Cardiac muscle cell (in vitro differentiated cells and primary cell): ENCODE data around the gene HIP1R. TPM values are rescaled to one million over a fixed set of nuclear protein-coding genes. Genes with fewer than 3 reads are reported as not detected.

ENCODE experiments used
- DNase-seq, 2 donors: peaks; one replicate each; pipeline versions ENCODE4 v3.0.0 to v3.0.0-alpha.2; 2010 to 2017; ENCODE audit warnings: low read depth in 1 of 2, low spot score in 1 of 2
- H3K27ac ChIP-seq: fragments of 200-600 bp; sonication (generic); 2 replicates; pipeline ENCODE4 v1.5.1; 2016
- H3K27me3 ChIP-seq: fragments of 200-600 bp; sonication (generic); 2 replicates; pipeline ENCODE4 v1.6.0; 2016; ENCODE audit warnings: control low read depth
- H3K36me3 ChIP-seq: fragments of 200-600 bp; sonication (generic); 2 replicates; pipeline ENCODE4 v1.5.1; 2016; ENCODE audit warnings: control low read depth
- H3K4me1 ChIP-seq: fragments of 200-600 bp; sonication (generic); 2 replicates; pipeline ENCODE4 v1.8.1; 2017; ENCODE audit warnings: low read depth, mild to moderate bottlenecking, mixed run types
- H3K4me3 ChIP-seq: fragments of 200-600 bp; sonication (generic); 2 replicates; pipeline ENCODE4 v1.5.1; 2016; ENCODE audit warnings: mild to moderate bottlenecking
- H3K9me3 ChIP-seq: fragments of 200-600 bp; sonication (generic); 2 replicates; pipeline ENCODE4 v1.5.1; 2017; ENCODE audit warnings: low read depth, mild to moderate bottlenecking, control low read depth
- polyA plus RNA-seq: library from polyadenylated mRNA; unstranded; fragments of >200 nt; fragmentation: Nextera tagmentation; extraction: Ambion mirVana; gene quantifications from 2 replicates; pipeline ENCODE4 v1.2.1, GENCODE V29; 2016
- total RNA-seq: library from RNA; depleted of rRNA; stranded (reverse); fragments of >200 nt; gene quantifications from 2 replicates; pipeline ENCODE4 v1.2.3, GENCODE V29; 2016
- TF ChIP-seq, protein P1 (sequence below): IDR thresholded peaks from 2 replicates; pipeline ENCODE4 v1.5.1; 2012; ENCODE audit warnings: low read depth, mild to moderate bottlenecking, low read length

HIP1R gene
- total and polyA plus RNA-seq, 2 experiments from 2014 or later = 18.3 to 38.4 TPM

GRCh38 chr12:122884091-122884826 lies 49.0 kb downstream of the HIP1R start:
- no peak overlapping the region for H3K4me3 ChIP-seq
- no peaks in the 10 kb centered on the region for H3K9me3 ChIP-seq
- no peak overlapping the region for H3K27ac ChIP-seq
- no peaks in the 10 kb centered on the region for H3K36me3 ChIP-seq
- TF ChIP-seq, protein P1, sequence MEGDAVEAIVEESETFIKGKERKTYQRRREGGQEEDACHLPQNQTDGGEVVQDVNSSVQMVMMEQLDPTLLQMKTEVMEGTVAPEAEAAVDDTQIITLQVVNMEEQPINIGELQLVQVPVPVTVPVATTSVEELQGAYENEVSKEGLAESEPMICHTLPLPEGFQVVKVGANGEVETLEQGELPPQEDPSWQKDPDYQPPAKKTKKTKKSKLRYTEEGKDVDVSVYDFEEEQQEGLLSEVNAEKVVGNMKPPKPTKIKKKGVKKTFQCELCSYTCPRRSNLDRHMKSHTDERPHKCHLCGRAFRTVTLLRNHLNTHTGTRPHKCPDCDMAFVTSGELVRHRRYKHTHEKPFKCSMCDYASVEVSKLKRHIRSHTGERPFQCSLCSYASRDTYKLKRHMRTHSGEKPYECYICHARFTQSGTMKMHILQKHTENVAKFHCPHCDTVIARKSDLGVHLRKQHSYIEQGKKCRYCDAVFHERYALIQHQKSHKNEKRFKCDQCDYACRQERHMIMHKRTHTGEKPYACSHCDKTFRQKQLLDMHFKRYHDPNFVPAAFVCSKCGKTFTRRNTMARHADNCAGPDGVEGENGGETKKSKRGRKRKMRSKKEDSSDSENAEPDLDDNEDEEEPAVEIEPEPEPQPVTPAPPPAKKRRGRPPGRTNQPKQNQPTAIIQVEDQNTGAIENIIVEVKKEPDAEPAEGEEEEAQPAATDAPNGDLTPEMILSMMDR = no peak
- no peaks in the 10 kb centered on the region for H3K27me3 ChIP-seq
- peaks cover 27% of the 10 kb centered on the region for H3K4me1 ChIP-seq
- no peak for DNase-seq

GRCh38 chr12:122884860-122885259 lies 49.6 kb downstream of the HIP1R start:
- no peak for DNase-seq
- Histone ChIP-seq H3K9me3 (no peaks in the 10 kb centered on the region), H3K27ac (no peak overlapping the region), H3K36me3 (no peaks in the 10 kb centered on the region), H3K4me1 (peaks cover 27% of the 10 kb centered on the region), H3K4me3 (no peak overlapping the region), H3K27me3 (no peaks in the 10 kb centered on the region)
- TF ChIP-seq, protein P1 = no peak

GRCh38 chr12:122886161-122886560 lies 50.9 kb downstream of the HIP1R start:
- Histone ChIP-seq H3K36me3 (no peaks in the 10 kb centered on the region), H3K27ac (no peak overlapping the region), H3K9me3 (no peaks in the 10 kb centered on the region), H3K4me3 (no peak overlapping the region), H3K4me1 (peaks cover 27% of the 10 kb centered on the region), H3K27me3 (no peaks in the 10 kb centered on the region)
- TF ChIP-seq, protein P1 = no peak
- no peak for DNase-seq

DNA sequence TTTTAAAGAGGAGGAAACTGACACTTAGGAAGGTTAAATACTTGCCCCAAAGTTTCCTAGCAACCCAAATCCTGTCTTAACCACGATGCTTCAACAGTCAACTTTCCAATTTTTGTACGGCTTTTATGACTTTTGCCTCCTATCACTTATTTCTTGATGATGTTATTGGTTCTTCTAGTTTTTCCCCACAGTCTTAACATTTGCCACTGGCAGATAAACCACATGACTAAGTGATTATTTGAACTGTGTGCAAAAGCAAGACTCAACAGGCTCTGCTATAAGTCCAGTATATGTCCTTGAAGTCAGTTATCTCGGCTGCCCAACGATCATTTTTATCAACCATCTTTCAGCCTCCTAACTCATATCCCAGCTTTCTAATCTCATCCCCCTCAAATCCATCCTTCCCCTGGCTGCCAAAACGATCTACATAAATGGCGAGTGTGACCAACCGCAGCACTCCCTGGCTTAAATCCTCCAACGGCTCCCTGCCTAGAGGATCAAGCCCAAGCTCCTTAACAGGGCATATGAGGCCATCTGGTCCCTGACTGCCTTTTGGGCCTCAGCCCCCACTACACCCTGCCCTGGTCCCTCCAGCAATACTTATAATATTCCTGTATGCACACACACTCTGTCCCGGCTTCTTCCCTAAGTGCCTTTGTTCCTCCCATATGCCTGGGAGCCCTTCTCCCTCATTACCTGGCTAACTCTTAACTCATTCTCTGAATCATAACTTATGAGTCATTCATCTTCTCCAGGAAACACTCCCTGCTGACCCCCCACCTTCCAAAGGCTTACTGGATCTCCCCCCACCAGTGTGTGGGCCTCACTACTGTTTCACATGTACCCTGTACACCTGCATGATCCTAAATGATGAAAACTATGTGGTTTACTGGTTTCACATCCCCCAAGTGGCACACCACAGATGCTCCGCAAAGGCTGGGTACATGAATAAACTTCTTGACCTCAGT lies 51.9 kb downstream of the HIP1R start:
- peak in 1 of 2 donors; percentile 35 for DNase-seq
- Histone ChIP-seq H3K27ac (peak overlapping the region; percentile 14), H3K4me1 (peaks cover 32% of the 10 kb centered on the region), H3K9me3 (no peaks in the 10 kb centered on the region), H3K4me3 (no peak overlapping the region), H3K36me3 (no peaks in the 10 kb centered on the region), H3K27me3 (no peaks in the 10 kb centered on the region)
- TF ChIP-seq, protein P1 = no peak

DNA sequence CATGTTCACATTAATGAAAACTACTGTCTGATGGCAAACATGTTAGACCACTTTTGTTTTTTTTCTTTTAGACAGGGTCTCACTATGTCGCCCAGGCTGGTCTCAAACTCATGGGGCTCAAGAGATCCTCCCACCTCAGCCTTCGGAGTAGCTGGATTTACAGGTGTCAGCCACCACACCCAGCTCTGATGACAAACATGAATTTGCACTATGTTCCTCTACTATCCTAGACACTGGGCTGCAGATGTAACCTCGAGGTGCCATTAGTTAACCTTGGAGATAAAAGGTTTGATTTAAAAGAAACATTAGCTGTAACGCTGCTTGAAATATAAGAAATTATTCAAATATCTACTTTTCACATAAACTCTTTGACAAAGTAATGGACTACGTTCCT lies 52.6 kb downstream of the HIP1R start:
- TF ChIP-seq, protein P1 = no peak
- no peaks in the 10 kb centered on the region for H3K9me3 ChIP-seq
- DNase-seq = no peak
- no peaks in the 10 kb centered on the region for H3K27me3 ChIP-seq
- H3K36me3 ChIP-seq = no peaks in the 10 kb centered on the region
- H3K4me1 ChIP-seq = peaks cover 37% of the 10 kb centered on the region
- H3K4me3 ChIP-seq = no peak overlapping the region
- H3K27ac ChIP-seq = peak overlapping the region; percentile 66
